ENCODE measurements around the gene TRAK1. TPM values are rescaled to one million over a fixed set of nuclear protein-coding genes. Genes with fewer than 3 reads are reported as not detected.

The TRAK1 gene
- total RNA-seq, 2 experiments from 2014 or later, result 62.5 to 88.3 TPM

GRCh38 chr3:42061025-42061712 lies 30.0 kb upstream of the TRAK1 start:
- intact Hi-C loops (cut with micrococcal nuclease; ENCODE audit: unreplicated experiment), result no loop called here
- DNase-seq (ENCODE audit: low spot score), result no peak
- Histone ChIP-seq H2AFZ (ENCODE audit: low read length) (no peak overlapping the region), H3K27ac (ENCODE audit: low read depth, low read length, poor library complexity, severe bottlenecking) (no peak overlapping the region), H3K9me2 (ENCODE audit: insufficient read depth, low read length) (no peaks in the 10 kb centered on the region), H3K36me3 (ENCODE audit: insufficient read depth, low read length) (peaks cover 20% of the 10 kb centered on the region; the same call in 1 of the 2 replicates), H3K4me2 (ENCODE audit: low read length) (no peak overlapping the region), H3K4me3 (ENCODE audit: low read depth, low read length, poor library complexity, severe bottlenecking) (no peak overlapping the region), H3K4me1 (ENCODE audit: insufficient read depth, low read length, poor library complexity, severe bottlenecking) (peaks cover 67% of the 10 kb centered on the region), H3K9me3 (ENCODE audit: low read length) (no peaks in the 10 kb centered on the region), H4K20me1 (ENCODE audit: insufficient read depth, low read length) (peaks cover 12% of the 10 kb centered on the region; the same call in 1 of the 2 replicates), H3K79me2 (ENCODE audit: insufficient read depth, low read depth, low read length) (peaks cover 98% of the 10 kb centered on the region)
- CTCF ChIA-PET (ENCODE audit: unreplicated experiment), result no interaction called here
- POLR2A ChIA-PET, result interaction anchor here (0.7 kb wide), 1 partner anchor 24 kb away, joined by 3 read pairs; no protein-coding TSS in a partner anchor
- BruUV-seq (replicated peaks), result no TSS peak
- TF ChIP-seq, protein P1, sequence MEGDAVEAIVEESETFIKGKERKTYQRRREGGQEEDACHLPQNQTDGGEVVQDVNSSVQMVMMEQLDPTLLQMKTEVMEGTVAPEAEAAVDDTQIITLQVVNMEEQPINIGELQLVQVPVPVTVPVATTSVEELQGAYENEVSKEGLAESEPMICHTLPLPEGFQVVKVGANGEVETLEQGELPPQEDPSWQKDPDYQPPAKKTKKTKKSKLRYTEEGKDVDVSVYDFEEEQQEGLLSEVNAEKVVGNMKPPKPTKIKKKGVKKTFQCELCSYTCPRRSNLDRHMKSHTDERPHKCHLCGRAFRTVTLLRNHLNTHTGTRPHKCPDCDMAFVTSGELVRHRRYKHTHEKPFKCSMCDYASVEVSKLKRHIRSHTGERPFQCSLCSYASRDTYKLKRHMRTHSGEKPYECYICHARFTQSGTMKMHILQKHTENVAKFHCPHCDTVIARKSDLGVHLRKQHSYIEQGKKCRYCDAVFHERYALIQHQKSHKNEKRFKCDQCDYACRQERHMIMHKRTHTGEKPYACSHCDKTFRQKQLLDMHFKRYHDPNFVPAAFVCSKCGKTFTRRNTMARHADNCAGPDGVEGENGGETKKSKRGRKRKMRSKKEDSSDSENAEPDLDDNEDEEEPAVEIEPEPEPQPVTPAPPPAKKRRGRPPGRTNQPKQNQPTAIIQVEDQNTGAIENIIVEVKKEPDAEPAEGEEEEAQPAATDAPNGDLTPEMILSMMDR (conservative IDR thresholded peaks at IDR 0.05; ENCODE audit: low read length), result no peak
- no peak for TF ChIP-seq EZH2phosphoT487 (IDR thresholded peaks at IDR 0.05; ENCODE audit: borderline replicate concordance, low read depth, low read length)

DNA sequence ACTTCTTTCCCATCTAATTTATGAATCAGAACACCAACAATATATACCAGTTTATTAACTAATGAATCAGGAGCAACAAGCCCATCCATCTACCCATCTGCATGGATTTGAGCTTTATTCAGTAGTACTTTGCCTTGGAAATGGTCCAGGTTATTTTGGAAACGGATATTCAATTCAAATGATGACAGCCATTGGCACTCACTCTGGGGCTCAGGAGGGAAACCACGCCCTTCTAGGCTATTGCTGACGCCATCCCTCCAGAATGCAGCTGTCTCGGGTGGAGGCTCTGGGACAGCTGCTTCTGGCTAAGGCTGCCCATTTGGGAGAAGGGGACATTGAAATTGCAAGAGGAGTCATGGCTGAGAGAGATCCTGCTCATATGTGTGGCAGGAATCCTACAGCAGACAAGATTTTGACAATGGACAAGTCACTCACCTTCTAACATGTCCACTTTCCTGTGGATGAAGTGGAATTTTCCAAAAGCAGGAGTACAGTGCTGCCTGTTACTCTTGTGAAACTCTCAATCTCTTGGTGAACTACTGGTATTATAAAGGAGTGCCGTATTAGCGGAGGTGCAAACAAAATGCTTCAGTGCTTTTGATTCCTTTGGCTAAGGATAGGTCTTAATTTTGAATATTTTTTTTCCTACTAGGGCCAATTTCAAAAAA lies 29.3 kb upstream of the TRAK1 start:
- H3K4me2 ChIP-seq (ENCODE audit: low read length), result no peak overlapping the region
- no peak for TF ChIP-seq EZH2phosphoT487 (IDR thresholded peaks at IDR 0.05; ENCODE audit: borderline replicate concordance, low read depth, low read length)
- TF ChIP-seq, protein P1 (conservative IDR thresholded peaks at IDR 0.05; ENCODE audit: low read length), result no peak
- H3K36me3 ChIP-seq (ENCODE audit: insufficient read depth, low read length), result peaks cover 19% of the 10 kb centered on the region; the same call in 1 of the 2 replicates
- intact Hi-C loops (cut with micrococcal nuclease; ENCODE audit: unreplicated experiment), result no loop called here
- POLR2A ChIA-PET, result interaction anchor here (0.7 kb wide), 1 partner anchor 25 kb away, joined by 3 read pairs; no protein-coding TSS in a partner anchor
- no peak for DNase-seq (ENCODE audit: low spot score)
- peaks cover 67% of the 10 kb centered on the region for H3K4me1 ChIP-seq (ENCODE audit: insufficient read depth, low read length, poor library complexity, severe bottlenecking)
- no peaks in the 10 kb centered on the region for H3K9me2 ChIP-seq (ENCODE audit: insufficient read depth, low read length)
- no peak overlapping the region for H3K4me3 ChIP-seq (ENCODE audit: low read depth, low read length, poor library complexity, severe bottlenecking)
- H3K79me2 ChIP-seq (ENCODE audit: insufficient read depth, low read depth, low read length), result peaks cover 98% of the 10 kb centered on the region
- CTCF ChIA-PET (ENCODE audit: unreplicated experiment), result no interaction called here
- H4K20me1 ChIP-seq (ENCODE audit: insufficient read depth, low read length), result peaks cover 16% of the 10 kb centered on the region; the same call in 1 of the 2 replicates
- no peak overlapping the region for H3K27ac ChIP-seq (ENCODE audit: low read depth, low read length, poor library complexity, severe bottlenecking)
- no TSS peak for BruUV-seq (replicated peaks)
- H2AFZ ChIP-seq (ENCODE audit: low read length), result no peak overlapping the region
- no peaks in the 10 kb centered on the region for H3K9me3 ChIP-seq (ENCODE audit: low read length)

GRCh38 chr3:42062464-42062863 lies 28.7 kb upstream of the TRAK1 start:
- Histone ChIP-seq H4K20me1 (ENCODE audit: insufficient read depth, low read length) (peaks cover 18% of the 10 kb centered on the region; the same call in 1 of the 2 replicates), H3K9me3 (ENCODE audit: low read length) (no peaks in the 10 kb centered on the region), H3K4me2 (ENCODE audit: low read length) (no peak overlapping the region), H3K27ac (ENCODE audit: low read depth, low read length, poor library complexity, severe bottlenecking) (no peak overlapping the region), H3K36me3 (ENCODE audit: insufficient read depth, low read length) (peaks cover 14% of the 10 kb centered on the region; the same call in 1 of the 2 replicates), H3K4me1 (ENCODE audit: insufficient read depth, low read length, poor library complexity, severe bottlenecking) (peaks cover 67% of the 10 kb centered on the region), H3K4me3 (ENCODE audit: low read depth, low read length, poor library complexity, severe bottlenecking) (no peak overlapping the region), H2AFZ (ENCODE audit: low read length) (no peak overlapping the region), H3K9me2 (ENCODE audit: insufficient read depth, low read length) (no peaks in the 10 kb centered on the region), H3K79me2 (ENCODE audit: insufficient read depth, low read depth, low read length) (peaks cover 98% of the 10 kb centered on the region)
- CTCF ChIA-PET (ENCODE audit: unreplicated experiment), result no interaction called here
- TF ChIP-seq EZH2phosphoT487 (IDR thresholded peaks at IDR 0.05; ENCODE audit: borderline replicate concordance, low read depth, low read length), result no peak
- TF ChIP-seq, protein P1 (conservative IDR thresholded peaks at IDR 0.05; ENCODE audit: low read length), result no peak
- DNase-seq (ENCODE audit: low spot score), result no peak
- intact Hi-C loops (cut with micrococcal nuclease; ENCODE audit: unreplicated experiment), result no loop called here
- no TSS peak for BruUV-seq (replicated peaks)
- POLR2A ChIA-PET, result no interaction called here

All from OCI-LY7 (cell line).